COLO829 (cell line): ENCODE data around the gene SEMA3F.
"Not testable (repeated sequence)": the region's sequence is repeated elsewhere in the genome, so short reads cannot be mapped to it uniquely, and the experiment has no call there.

Experiments
- DNase-seq: peaks from one replicate; pipeline ENCODE4 v3.0.0; 2012; ENCODE audit warnings: low spot score

SEMA3F gene

DNA sequence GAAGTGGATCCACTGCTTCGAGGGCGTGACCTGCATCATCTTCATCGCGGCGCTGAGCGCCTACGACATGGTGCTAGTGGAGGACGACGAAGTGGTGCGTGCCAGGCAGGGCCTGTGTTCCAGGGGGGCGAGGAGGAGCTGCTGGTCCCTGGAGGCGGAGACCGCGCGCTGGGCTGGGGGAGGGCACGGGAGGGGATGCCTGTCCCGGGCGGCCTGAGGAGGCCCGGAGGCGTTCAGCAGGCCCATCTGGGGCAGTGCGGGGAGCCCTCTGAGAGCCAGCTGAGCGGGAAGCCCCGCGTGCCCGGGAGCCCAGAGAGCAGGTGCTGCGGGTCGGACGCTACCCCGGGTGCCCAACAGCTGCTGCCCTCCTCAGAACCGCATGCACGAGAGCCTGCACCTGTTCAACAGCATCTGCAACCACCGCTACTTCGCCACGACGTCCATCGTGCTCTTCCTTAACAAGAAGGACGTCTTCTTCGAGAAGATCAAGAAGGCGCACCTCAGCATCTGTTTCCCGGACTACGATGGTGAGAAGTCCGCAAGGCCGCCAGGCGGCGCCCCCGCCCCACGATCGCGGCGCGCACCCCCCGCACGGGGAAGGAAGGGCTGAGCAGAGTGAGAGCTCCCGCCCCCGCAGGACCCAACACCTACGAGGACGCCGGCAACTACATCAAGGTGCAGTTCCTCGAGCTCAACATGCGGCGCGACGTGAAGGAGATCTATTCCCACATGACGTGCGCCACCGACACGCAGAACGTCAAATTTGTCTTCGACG is 39.2 kb downstream of the SEMA3F start:
- DNase-seq: peak; percentile 66

DNA sequence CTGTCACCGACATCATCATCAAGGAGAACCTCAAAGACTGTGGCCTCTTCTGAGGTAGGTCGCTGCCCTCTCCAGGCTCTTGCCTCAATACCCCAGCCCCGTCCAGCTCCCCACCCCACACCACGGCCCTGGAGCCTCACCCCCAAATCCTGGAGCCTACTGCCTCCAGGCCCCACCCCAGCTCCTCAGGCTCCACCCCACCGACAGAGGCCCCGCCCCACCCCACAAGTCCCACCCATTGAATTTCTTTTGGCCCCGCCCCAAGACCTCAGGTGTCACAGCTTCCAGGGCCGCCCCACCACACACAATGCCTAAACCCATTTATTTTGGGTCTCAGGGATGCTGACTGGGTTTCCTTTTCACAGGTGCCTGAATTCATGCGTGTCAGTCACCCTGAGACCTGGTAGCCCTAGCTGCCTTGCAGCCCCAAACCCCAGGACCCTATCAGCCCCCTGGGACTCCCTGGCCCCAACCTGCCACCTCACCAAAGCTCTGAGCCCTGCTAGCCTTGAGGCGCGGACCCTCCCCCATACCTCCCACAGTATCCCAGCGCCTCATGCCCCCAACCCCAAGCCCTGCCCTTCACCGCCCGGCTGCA is 39.9 kb downstream of the SEMA3F start:
- peak; percentile 74 for DNase-seq

DNA sequence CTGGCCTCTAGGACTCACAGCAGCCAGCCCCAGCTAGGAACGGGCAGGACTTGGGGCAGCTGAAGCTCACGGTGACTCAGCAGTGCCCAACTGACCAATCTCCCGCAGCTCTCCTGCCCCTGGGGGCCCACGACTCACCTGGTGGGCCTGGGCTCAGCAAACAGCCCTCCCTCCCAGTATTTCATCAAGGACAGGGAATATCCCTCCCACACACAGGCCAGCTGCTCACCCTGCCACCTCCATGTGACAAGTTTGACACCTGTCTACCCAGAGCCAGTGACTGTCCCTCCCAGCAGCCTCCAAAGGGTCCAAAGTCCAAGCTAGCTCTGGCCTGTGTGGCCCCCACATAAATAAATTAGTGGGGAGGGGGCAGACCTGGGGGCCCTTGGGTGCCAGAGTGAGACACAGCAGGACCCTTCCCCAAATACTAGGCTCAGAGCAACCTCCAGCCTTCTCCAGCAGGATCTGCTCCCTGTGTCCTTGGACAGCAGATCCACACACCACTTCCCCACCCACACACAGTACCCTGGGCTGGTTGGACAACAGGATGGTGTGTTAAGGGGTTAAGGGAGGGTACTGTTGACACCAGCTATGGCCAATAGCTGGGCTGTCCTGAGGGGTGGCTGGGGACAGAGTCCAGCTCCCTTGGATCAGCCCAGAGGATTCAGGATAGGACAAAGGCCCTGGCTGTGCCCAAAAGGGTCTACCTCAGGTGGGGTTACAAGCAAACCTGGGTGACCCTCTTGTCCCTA is 40.6 kb downstream of the SEMA3F start:
- no peak for DNase-seq

DNA sequence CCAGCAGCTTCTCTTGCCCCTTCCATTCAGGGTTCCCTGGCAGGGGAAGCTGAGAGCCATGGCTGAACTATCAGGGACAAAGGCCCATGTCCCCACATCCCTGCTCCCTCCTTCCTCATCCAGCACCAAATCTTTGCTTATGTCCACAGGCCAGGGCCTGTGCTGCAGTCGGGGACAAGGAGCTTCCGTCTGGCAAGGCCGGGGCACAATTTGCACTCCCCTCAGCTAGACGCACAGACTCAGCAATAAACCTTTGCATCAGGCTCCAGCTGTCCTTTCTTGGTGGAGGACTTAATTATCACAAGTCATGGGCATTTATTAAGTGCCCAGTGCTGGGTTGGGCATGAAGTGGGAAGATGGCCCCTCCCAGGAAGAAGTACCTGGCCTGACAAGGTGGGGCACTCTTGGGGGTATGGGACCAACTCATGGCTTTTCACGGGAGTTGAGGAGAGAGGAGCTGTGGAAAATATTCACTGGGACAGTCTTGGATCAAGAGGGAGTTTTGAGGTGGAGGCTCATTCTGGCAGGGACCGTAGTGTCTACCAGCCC is 41.2 kb downstream of the SEMA3F start:
- no peak for DNase-seq

DNA sequence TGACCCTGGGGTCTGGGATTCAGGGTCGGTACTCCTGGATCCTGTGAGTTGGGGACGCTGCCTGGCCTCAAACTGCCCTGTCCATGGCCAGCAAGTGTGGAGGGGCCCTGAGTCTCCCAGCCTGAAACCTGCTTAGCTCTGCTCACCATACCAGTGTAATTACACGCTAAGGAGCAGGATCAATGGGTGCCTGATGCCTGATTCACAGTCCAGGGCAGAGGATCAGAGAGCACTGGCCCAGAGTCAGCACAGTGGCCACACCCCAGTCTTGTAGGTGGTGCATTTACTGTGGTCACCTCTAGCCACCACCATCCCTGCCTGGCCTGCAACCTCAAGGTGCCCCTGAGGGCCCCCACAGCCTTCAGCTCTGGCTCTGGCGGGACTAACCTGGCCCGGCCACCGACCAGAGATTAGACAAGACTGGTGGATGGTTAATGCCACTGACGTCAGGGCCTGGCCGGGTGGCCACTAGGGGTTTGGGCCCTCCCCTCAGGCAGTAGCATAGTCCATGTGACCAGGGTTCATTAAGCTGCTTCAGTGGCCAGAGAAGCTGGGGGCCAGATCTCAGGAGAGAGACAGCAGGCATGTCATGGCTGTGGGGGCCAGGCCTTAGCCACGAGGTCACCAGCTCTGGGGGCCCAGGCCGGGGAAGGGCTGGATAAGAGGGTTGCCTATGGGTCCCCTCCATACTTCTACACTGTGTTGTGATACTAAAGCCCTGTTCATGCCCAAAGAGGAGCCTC is 46.6 kb downstream of the SEMA3F start:
- DNase-seq: no peak

DNA sequence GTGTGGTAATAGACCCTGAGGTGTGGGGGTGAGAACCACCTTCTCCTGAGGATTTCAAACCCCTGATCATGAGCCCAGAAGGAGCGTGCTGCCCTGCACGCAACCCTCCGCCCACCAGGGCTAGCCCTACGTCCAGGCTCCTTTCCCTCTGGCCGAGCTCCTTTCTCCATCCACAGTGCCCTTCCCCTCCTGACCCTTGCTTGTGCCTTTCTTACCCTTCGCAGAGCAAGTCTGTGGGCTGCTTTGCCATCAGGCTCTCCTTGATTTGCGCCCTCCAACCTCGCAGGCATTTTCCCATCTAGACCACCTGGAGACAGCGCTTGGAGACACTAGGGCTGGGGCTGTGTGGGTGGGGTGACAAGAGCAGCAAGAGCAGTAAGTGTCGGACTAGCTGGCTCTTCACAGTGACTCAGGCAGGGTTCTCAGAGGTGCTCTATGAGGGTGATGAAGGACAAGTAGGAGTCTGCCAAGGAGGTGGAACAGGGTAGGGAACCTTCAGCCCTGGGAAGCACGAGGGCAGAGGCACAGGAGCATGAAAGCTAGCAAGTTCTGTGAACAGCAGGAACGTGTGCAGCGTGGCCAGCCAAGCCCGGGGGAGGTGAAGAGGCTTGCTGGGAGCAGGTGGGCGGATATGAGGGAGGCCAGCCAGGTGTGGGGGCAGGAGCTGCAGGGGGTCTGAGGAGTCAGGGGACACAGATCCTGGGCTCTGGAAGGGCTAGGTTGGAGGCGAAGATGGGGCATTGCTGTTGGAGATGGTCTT is 47.4 kb downstream of the SEMA3F start:
- no peak for DNase-seq

DNA sequence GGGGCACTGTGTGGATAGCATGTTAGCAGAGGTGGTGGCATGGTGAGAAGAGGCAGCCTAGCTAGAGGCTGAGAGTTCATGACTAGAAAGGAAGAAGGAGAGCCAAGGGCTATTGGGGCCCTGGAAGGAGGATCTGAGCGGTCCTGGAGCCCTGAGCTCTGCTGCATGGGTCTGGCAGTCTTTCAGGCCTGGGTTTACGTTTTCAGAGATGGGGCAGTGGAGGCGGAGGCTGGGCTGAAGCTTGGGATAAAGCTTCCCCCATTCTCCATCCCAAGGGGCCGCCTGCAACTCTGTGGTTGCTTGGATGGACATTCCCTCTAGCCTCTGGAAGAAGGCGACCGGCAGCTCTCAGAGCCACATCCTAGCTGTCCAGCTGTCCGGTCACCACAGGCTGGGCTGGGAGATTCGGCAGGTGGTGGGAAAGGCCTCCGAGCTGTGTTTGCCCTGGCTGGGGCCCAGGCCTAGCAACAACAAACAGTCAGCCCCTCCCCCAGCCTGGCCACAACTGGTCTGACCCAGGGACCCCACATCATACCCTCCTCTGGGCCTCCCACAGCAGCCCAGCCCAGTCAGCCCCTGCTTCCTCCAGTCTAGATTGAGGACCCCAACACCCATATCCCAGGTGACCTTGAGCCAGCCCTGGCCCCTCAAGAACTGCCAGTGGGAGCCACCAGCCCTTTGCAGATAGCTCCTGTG is 48.1 kb downstream of the SEMA3F start:
- DNase-seq: no peak

DNA sequence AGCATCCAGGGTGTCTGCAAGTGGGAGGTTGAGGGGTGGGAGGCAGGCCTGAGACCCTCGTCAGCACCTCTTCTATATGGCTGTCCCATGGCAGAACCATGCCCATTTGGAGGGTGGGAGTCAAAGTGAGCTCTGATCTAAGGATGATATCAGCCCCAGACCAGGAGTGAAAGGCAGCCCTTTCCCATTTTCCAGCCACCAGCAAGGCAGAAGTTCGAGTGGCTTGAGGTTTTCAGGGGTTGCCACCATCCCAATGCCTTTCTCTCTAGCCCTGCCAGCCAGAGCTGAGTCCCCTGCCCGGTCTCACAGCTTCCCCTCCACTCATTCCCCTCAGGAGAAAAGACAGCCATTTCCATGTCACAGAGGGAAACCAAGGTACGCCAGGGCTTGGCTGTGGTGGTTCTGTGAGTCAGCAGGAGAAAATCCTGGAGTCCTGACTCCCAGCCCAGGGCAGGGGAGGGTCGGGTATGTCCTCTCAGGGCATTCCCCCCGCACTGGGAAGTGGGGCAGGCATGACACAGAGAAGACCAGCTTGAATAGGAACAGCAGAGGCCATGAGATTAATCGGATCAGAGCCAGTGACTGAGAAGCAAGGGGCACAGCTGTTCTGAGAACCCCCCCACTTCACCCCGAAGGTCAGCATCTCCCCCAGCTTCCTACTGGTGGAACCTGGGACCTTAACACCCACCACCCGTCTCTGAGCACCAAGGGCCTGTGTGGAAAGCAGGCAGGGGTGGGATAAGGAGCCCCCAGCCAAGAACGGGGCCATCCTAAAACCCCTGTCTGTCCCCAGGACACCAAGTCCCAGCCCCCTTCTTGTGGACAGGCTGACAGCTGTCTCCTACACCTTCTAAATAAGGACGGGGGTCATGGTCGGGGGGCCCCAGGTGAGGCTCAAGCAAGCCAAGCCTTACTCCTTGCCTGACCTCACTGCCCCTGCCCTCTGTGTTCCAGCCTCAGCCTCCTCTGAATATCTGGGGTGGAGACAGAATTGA is 49.0 kb downstream of the SEMA3F start:
- no peak for DNase-seq

DNA sequence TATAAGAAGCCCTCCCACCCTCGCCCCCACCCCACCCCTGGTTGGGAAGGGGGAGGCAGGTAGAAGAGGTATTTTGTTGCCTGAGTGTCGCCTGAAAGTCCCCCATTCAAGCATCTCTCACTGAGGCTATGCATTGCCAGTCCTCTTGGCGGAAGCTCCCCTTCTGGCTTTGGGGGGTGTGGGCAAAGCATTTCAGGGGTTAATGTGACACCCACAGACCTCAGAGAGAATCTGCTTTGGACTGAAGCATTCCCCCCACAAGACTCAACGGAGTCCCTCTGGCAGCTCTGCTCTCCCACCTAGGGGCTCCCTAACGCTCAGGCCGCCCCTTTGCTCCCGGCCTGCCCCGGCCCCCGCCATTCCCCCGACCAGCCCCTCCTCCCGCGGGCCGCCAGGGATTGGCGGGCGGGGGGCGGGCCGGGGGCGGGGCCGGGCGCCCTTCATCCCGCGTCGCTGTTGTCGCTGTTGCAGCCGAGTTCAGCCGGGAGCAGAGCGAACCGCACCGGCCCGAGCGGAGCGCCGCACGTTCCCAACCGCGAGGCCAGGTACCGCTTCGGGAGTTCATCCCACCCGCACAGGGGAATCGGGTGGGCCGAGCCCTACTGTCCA is 49.8 kb downstream of the SEMA3F start, which contains the start of gene SLC38A3:
Gene SLC38A3 (plus strand): TSS at position 468 of the 609 bp plus-strand sequence. CDS start 8,929 bp downstream, outside the sequence.
- no peak for DNase-seq

DNA sequence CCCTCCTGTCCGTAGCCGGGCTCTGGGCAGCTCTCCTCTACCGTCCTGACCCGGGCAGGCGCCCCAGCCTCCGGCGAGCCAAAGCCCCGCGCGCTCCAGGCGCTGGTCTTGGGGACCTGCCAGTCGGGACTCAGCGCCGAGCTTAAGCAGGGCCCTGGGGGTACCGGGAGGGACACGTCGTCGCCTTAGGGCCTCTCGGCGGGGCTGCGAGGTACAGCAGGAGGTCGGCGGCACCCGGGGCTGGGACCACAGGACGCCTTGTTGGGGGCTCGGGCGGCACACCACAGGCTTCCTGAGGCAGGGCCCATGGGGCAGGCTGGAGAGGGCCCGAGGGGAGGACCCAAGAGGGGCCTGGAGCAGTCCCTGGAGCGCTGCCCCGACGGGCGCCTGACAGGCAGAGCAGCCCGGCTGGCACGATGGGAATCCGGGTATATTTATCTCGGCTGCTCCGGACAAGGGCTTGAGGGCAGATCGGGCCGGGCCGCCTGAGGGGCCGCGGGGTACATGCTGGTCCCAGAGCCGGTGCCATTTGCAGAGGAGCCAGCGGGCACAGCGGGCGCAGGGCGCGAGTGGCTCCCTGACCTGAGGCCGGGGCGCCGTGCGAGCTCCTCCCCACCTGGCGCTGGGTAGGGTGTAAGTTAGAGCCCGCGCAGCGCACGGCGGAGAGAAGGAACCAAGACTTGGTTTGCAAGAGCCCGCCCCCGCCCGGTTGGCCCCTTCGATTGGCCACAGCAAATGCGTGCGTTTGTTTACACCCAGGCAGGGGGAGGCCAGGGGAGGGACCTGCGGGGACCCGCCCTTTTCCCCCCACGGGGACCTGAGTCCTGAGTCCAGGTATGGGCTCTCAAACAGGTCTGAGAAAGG is 50.5 kb downstream of the SEMA3F start:
- DNase-seq: no peak

DNA sequence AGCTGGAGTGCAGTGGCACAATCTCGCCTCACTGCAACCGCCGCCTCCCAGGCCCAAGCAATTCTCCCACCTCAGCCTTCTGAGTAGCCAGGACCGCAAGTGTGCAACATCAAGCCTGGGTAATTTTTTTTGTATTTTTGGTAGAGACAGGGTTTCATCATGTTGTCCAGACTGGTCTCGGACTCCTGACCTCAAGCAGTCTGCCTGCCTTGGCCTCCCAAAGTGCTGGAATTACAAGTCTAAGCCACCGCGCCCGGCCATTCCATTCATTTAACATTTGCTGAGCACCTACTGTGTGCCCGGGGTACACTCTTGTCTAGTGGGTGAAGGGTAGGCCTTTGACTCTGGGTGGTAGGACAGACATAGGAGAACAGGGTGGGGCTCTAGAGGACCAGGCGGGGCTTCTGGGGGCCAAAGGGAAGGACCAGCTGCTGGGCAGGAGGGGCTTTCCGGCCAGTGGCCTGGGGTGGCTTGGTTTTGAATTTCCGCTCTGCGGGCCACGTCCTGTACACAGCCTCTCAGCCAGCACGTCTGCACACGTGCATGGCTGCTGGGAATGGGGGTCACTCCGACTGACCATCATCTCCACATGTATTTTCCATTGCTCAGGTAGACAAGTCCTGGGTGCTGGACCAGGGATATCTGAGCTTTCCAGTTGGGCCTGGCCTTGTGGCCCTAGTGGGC is 52.4 kb downstream of the SEMA3F start:
- DNase-seq: no peak

DNA sequence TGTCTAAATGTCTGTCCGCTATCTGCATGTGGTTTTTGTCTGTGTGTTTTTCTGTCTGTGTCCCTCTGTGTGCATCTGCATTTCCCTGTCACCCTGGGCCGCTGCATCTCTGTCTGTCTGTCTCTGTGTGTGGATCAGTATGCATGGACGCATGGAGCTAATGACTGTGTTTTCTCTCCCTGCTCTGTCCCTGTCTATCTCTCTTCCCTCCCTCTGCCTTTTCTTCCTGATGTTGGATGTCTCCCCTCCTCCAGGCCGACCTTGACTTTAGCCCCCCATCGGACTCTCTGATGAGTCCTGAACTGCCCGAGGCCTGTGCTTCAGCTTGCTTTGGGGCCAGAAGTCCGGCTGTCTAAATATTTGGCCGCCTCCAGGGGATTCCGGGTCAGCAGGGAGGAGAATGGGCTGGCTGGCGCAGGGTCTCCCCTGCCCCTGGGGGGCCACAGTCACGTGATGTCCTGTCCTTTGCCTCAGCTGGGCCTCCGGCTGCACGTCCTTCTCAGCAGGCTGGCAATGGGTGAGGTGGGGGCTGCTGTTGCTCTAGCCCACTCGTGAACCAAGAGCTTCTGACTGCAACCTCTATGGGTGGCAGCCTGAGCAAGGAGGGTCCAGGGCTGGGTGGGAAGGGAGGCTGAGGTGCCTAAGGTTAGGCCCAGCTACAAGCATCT is 53.7 kb downstream of the SEMA3F start:
- no peak for DNase-seq

DNA sequence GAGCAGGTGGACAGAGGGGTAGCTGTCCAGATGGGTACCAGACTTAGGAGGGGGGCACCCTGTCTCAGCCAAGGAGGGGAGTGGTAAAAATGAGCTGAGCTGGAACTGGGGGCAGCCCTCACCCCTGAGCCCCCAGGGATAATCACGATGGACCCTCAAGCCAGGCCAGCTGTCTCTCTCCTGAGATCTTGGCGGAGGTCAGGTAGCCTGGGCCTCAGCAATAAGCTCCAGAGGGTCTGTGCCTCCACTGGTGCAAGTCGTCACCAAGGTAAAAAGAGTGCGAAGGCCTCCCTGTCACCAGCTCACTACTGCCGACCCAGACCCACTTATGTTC is 55.0 kb downstream of the SEMA3F start:
- DNase-seq: no peak

DNA sequence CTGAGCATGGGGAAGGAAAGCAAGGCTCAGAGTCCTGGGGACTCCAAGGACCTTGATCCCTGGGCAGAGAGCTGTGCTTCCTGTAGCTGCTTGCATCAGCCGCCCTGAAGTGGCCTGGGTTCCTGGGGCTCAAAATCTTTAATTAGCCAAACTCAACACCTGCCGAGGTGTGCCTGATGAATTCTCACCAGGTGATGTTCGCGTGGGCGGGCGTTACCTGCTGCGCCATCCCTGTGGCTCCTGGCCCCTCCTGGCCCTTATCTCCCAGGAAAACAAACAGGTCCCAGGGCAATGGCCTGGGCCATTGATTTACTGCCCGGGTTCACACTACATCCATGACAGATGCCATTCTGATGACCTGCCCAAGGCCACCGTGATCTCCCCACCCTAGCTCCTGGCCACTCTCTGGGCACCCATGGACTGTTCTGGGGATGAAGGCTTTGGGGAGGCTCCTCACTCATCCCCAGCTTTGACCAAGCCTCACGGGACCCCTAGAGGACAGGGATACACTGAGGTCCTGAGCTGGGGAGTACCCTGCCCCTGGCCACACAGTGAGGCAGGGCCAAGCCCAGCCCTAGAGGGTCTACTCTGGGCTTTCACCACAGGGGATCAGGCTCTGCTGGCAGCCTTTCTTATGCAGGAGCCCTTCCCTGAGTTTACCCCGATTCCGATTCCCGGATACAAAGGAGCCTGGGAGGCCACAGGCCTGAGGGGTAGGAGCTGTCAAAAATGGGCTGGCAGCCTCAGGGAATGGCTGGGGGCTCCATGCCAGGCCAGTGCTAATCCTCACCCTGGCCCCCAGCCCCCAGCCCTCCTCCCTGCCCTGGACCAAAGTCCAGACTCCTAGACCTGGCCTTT is 55.6 kb downstream of the SEMA3F start:
- no peak for DNase-seq

DNA sequence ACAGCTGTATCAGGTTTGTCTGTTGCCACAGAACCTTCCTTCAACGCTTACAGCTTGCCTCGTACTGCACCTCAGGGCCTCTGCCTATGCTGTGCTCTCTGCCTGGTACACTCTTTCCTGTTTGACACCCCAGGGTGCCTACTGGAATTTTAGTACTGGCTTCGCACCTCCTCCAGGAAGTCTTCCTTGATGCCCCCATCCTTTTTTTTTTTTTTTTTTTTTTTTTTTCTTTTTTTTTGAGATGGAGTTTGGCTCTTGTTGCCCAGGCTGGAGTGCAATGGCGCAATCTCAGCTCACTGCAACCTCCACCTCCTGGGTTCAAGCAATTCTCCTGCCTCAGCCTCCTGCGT is 56.2 kb downstream of the SEMA3F start:
- DNase-seq: not testable (repeated sequence)

DNA sequence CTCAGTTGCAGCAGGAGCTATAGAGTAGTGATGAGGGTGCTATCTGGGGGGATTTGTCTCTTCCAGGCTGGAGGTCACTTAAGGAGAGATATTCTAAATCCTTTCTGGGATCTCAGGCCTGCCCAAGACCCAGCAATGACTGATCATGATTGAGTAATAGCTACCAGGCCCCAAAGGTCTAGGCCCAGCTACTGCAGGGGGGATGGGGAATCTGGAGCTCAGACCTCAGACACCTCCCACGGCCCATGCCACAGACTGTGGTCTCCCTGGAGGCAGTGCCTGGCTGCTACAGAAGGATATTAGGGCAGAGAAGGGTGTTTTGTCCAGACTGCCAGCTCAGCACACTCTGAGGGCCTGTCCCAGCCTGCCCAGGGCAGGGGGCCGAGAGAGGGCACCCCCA is 56.8 kb downstream of the SEMA3F start:
- DNase-seq: no peak
